GM19324 (cell line): ENCODE measurements around the gene ABCD2.
A peak's percentile ranks its signal among the peaks of the same experiment; 100 is the strongest.
"Not testable (repeated sequence)": the region's sequence is repeated elsewhere in the genome, so short reads cannot be mapped to it uniquely, and the experiment has no call there.

Source experiments
- ATAC-seq: cut with Tn5 transposase; IDR thresholded peaks from one replicate; pipeline ENCODE4 v1.9.1; 2021; ENCODE audit warnings: mild to moderate bottlenecking, moderate library complexity; ENCODE audit not compliant: unreplicated experiment, low FRiP score

ABCD2 gene

DNA sequence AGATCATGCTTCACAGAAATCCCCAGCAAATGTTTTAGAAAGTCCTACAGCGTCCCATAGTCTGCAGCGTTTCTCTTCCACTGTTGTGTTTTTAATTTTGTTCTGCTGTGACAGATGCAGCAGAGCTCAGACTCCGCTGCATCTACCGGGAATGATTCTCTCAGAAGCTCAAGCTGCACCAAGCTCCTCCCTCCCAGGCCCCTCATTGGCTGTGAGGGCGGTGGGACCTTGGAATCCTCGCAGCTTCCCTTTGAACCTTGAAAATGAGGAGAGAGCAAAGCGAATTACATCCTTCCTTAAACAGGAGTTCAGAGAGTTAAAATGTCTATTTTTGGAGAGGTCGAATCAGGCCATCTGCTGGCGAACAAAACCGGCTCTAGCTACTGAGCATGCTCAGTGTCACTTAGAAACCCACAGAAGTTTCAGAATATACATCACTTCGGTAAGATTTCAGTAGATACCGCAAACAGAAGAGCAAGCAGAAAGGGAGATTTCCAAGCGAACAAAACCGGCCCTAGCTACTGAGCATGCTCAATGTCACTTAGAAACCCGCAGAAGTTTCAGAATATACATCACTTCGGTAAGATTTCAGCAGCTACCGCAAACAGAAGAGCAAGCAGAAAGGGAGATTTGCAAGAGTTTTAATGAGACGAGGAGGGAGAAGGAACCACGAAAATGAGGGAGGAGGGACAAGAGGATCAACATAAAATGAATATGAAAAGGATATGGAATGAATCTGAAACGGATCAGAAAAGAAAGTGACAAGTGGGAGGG, at the start of gene ABCD2:
TSS of gene ABCD2 (minus strand) at position 144 of the 774 bp plus-strand sequence. CDS start 188 bp downstream, outside the sequence.
- peak; percentile 83 for ATAC-seq

DNA sequence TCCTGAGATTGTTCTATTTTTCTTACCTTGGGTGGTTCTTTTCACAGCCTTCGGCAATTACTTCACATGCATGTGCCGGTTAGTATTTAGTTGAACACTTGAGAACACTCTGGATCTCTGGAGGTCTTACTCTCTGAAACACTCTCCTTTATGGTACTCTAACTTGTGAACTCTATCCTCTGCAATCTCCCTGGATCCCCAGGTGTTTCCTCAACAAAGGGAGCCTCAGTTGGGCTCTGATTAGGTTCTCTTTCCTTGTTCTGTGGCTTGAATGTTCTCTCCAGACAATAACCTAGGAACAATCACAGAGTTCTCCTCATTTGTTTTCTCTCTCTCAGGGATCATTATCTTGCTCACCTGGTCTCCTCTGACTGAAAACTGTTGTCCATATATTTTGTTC, 40.5 kb upstream of the ABCD2 start:
- no peak for ATAC-seq

DNA sequence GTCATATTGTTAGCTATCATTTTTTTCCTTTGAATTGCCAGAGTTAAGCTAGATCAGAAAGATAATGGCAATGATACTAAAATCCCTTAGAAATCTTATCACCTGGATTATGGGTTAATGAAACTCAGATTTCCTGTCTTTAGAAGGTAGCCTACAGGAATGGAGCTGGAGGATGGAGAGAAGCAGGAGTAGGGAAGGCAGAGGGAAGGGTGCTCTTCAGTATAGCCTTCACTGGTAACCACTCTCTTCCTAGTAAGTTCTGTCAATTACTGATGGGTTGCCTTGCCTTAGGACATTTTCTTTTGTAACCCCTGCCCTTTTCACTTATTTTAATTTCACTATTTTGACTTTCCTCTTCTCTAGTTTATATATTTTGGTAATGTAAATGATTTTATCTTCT, 27.8 kb upstream of the ABCD2 start:
- ATAC-seq = no peak

GRCh38 chr12:39646963-39647362, 27.4 kb upstream of the ABCD2 start:
- no peak for ATAC-seq

- ATAC-seq = no peak
Measured at GRCh38 chr12:39643052-39643451, 23.4 kb upstream of the ABCD2 start.

- ATAC-seq = no peak
Measured at GRCh38 chr12:39638840-39639239, 19.2 kb upstream of the ABCD2 start.

GRCh38 chr12:39638178-39638577, 18.6 kb upstream of the ABCD2 start:
- ATAC-seq = no peak

- no peak for ATAC-seq
Measured at GRCh38 chr12:39632670-39633069, 13.1 kb upstream of the ABCD2 start.

- ATAC-seq = no peak
Measured at GRCh38 chr12:39628836-39629235, 9.2 kb upstream of the ABCD2 start.

DNA sequence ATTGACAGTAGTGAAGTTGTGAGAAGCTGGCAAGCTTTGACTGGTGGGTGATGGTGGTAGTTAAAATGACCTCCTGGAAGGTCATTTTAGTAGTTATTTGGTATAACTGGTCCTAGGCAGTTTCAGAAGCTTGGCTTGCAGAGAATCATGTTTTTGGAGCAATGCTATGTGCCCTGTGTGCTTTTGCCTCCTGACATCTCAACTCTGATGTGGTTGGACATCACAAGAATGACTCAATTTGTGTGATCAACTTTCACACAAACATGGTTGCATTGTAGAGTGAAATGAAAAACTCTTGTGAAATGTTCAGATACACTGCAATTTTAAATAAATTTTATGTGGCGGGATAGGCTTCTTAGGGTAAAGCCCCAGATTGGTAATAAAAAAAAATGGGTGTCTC, 8.3 kb upstream of the ABCD2 start:
- no peak for ATAC-seq

DNA sequence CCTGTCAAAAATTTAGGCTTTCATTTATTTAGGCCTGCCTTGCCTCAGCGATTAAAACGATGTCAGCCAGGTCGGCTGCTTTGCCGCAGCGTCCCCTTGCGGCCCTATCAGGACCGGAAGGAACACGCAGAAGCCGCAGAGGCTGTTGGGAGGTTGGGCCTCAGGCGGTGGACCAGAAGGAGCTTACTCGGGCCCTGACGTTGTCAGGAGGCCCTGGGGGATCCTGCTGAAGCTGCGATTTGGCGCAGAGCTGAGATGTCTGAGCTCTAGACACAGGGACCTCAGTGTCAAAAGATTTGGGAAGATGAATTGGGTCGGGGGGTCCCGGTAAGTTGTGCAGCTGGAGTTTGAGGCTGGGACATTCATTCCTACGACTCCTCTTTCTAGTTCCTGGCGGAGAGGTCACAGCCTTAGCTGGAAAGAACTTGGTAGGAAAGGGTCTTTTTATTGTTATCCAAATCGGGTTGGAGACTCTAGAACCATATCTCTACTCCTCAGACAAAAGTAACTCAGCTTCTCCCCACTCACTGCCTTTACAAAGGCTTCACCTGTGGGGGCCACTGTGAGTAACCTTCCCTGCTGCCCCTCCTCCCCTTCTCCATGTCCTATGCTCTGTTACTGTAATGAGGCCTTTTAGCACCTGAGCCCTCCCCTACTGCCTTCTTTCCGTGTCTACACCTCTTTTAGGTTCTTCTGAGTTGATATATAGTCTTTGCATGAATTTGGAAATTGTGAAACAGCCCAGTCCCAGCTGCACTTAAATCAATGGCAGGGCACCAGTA, 6.6 kb upstream of the ABCD2 start:
- no peak for ATAC-seq

DNA sequence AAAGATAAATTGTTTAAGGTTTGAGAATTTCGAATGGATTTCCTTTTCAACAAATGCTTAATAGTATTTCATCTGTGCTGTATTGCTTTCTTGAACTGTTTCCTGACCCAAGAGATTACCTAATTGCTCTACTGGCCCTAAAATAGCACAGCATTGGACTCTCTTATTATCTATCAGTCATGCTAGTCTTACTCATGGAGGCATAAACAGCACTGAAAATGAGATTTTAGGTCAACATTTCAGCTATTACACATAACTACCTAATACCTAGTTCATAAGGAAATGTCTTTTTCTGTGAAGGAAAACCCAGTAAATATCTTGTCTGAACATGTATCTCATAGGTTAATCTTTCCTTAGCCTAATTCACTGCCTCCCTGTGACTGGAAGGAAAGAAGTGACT, 4.3 kb upstream of the ABCD2 start:
- ATAC-seq = no peak

DNA sequence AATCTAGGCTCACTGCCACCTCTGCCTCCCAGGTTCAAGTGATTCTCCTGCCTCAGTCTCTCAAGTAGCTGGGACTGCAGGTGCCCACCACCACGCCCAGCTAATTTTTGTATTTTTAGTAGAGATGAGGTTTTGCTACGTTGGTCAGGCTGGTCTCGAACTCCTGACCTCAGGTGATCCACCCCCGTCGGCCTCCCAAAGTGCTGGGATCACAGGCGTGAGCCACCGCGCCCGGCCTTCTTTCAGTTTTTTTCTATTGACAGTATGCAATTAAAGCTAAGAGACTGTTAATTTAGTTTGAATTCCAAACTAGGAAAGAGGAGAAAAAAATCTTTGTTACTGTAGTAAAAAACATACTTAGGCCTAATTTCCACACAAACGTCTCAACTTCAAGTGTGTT, 3.6 kb upstream of the ABCD2 start:
- ATAC-seq = not testable (repeated sequence)

- ATAC-seq = no peak
Measured at GRCh38 chr12:39622306-39622705, 2.7 kb upstream of the ABCD2 start.

DNA sequence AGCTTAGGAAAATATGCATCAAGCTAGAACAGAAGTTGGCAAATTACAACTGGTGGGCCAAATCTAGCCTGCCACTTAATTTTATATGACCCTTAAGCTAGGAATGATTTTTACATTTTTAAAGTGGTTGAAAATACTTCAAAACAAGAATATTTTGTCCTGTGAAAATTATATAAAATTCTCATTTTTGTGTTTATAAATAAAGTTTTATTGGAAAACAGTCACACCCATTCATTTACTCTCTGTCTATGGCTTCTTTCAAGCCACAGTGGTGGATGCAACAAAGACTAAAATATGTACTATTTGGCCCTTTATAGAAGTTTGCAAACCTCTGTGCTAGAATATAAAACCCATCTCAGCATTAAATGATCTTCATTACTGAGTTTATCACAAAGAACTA, 2.1 kb upstream of the ABCD2 start:
- ATAC-seq = no peak

DNA sequence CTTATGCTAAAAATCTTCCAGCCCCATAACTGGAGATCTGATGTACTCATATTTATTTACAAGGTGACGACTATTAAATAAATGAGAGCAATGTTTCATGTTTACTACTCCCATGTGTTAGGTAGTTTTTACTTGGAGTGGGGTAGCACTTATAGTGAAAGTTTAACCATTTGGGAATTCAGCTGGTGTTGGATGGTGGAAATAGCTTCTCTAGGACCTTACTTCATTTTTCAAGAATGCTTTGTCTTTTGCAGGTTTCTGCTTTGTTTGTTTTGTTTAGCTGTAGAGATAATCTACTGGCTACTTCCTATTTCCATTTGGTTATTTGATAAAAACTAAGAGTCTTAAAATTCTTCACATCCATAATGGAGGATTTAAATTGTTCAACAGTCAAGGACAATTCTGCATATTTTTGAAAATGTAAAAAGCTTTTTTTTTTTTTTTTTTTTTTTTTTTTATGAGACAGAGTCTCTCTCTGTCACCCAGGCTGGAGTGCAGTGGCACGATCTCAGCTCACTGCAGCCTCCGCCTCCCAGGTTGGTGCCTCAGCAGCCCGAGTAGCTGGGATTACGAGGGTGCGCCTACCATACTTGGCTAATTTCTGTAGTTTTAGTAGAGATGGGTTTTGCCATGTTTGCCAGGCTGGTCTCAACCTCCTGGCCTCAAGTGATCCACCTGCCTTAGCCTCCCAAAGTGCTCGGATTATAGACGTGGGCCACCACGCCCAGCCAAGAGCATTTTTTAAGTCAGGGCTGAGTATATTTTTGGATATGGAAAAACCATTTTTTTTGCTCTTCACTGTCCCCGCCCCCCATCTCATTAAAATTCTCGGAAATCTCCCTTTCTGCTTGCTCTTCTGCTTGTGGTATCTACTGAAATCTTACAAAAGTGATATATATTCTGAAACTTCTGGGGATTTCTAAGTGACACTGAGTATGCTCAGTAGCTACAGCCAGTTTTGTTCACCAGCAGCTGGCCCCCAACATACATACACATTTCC, 1.4 kb upstream of the ABCD2 start:
- peak; percentile 21 for ATAC-seq

DNA sequence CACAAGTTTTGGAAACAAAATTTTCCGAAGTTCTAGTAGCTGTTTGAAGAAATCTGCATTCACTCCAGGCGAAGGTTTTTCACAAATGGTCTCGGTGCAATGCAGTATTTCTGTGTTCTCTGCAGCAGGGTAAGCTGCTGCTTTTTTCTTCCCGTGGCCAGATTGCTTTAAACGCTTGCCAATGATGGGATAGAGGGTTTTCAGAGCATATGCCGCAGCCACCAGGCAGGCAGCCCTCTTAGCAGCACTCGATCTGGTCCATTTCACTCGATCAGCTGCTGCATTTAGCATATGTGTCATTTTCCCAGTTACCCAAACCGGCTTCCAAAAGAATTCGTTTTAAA, 315 bp downstream of the ABCD2 start:
- ATAC-seq = peak; percentile 16

GRCh38 chr12:39618701-39619100, 902 bp downstream of the ABCD2 start:
- no peak for ATAC-seq

DNA sequence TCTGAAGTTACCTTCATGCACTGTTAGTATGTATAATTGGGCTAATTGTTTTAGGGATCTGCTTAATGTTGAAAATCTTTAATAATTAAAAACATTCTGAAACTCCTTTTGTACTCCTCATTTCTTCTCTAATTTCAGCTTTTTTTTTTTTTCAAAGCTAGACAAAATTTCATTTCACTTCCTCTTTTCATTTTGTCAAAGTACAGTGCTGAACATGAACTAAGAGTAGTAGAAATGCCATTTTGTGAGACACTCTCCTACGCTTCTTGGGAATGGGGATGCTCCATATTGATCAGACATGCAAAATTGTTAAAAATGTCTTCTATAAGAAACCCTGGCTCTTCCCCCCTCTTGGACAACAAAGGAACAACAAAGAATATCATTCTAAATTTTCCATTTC, 1.7 kb downstream of the ABCD2 start:
- ATAC-seq = no peak

DNA sequence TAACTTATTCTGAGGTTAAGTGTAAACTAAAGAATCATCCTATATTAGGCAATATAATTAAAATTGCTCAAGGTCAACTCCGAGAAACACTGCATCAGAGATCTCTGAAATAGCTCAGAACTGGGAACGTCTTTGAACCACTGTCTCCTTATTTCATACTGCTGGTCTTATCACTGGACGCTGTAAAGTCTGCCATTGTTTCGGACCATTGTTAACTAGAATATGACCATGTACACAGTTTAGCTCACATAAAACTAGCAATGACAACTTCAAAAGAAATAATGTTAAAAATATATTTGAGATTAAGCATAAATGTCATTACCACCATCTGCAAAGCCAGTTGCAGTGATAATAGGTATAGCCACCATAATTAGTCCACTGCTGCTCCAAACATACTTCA, 2.9 kb downstream of the ABCD2 start:
- no peak for ATAC-seq

DNA sequence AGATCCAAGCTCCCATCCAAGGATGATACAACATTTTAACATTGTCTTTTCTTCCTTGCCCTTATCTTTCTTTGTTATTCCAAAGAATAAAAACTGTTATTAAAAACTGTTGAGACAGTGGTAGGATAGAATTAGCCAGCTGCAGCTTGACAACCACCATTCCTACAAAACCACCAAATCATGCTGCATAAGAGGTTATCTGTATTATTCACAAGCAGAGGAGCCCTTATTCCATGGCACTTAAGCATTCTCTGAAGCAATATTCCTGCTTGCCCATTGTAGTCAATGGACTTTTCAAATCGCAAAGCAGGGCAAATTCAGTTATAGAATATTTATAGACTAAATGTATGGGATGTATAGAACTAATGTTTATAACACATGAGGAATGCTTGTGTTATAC, 3.4 kb downstream of the ABCD2 start:
- no peak for ATAC-seq
